Stimulated activated CD8-positive, alpha-beta memory T cell treated with anti-CD3 and anti-CD28 coated beads, Interleukin-7, amount 100 ng/mL, for 48 hours (primary cell): ENCODE results near the gene TMEM244.
"Not testable (repeated sequence)": the region's sequence is repeated elsewhere in the genome, so short reads cannot be mapped to it uniquely, and the experiment has no call there.

Experiments
- DNase-seq, 2 donors: peaks; one replicate each; pipeline ENCODE4 v3.0.0-alpha.2; 2020; ENCODE audit warnings: low read depth in 1 of 2; ENCODE audit errors: extremely low read depth in 1 of 2

TMEM244 gene

GRCh38 chr6:129817332-129817731, 43.8 kb downstream of the TMEM244 start:
- DNase-seq, result no peak

- DNase-seq, result no peak
Observed at GRCh38 chr6:129812145-129812777, 48.9 kb downstream of the TMEM244 start.

DNA sequence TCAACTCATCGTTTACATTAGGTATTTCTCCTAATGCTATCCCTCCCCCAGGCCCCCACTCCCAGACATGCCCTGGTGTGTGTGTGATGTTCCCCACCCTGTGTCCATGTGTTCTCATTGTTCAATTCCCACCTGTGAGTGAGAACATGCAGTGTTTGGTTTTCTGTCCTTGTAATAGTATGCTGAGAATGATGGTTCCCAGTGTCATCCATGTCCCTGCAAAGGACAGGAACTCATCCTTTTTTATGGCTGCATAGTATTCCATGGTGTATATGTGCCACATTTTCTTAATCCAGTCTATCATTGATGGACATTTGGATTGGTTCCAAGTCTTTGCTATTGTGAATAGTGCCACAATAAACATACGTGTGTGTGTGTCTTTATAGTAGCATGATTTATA, 54.0 kb downstream of the TMEM244 start:
- DNase-seq, result not testable (repeated sequence)

GRCh38 chr6:129802920-129803319, 58.2 kb downstream of the TMEM244 start:
- not testable (repeated sequence) for DNase-seq

DNA sequence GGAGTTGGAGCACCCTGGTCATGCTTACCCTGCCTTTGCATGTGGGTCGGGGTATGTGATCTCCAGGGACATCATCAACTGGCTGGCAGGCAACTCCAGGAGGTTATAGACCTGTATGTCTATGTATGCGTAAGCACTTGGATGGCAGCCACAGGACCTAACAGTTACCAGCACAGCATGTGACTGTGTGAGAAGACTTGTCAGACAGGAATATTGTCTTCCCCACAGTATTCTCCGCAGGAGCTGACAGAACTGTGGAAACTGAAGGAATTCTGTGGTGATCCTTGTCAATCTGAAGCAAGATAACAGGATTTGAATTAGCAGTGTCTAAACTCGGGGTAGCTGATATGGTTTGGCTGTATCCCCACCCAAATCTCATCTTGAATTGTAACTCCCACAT, 59.2 kb downstream of the TMEM244 start:
- no peak for DNase-seq

GRCh38 chr6:129795261-129795660, 65.9 kb downstream of the TMEM244 start:
- no peak for DNase-seq

DNA sequence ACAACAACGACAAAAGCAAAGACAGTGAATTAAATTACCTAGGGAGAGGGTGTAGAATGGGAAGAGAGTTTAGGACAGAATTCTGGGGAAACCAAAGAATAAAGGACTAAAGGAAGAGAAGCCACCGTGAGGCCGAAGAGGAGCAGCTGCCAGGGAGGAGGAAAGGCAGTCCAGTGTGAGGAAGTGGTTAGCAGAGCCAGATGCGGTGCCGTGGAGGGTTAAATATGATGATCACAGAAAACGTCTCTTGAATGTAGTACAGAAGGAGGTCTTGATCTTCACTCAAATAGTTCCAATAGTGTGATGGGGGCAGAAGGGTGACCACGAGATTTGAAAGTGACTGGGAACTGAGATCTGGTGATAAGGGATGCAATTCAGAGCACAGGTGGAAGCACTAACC, 67.7 kb downstream of the TMEM244 start:
- no peak for DNase-seq

- no peak for DNase-seq
Observed at GRCh38 chr6:129792049-129792448, 69.1 kb downstream of the TMEM244 start.

DNA sequence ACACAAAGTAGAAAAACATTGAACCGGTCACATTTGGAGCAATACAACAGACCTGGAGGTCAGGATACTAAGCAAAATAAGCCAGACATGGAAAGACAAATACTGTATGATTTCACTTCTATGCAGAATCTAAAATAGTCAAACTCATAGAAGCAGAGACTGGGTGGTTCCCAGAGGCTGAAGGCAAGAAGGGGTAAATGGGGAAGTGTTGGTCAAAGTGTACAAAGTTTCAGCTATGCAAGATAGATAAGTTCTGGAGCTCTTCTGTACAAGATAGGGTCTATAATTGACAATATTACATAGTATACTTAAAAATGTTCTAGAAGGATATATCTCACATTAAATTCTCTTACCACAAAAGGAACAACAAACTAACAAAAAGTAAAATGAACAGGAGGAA, 70.3 kb downstream of the TMEM244 start:
- no peak for DNase-seq

DNA sequence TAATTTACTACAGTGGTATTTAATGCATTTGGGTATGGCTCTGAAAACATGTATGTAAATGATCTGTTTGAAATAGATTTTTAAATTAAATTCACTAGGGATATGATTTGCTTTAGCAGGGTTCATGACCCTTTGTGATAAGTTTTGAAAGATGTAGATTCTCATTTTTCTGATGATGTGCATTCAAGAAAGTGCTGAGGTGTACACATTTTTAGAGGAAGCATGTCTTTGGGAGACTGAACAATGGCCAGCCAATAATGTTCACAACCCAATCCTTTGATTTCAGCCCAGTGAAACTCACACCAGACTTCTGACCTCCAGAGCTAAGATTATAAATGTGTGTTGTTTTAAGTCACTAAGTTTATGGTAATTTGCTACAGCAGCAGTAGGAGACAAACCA, 71.1 kb downstream of the TMEM244 start:
- DNase-seq, result no peak

DNA sequence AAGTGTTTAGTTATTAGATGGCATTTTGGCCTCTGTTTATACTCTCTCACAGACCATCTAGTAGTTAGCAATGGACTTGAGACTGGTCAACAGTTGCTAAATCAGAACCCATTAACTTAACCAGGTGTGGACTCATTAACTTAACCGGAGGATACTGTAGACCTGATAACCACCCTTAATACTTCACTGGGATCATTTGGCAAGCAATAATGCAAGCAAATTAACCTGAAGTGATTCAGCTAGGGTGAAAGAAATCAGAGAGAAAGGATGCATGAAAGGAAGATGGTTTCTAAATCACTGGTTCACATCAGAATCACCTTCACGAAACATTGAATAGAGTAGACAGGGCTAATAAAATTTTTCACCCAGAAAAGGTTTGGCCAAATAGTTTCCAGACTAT, 73.3 kb downstream of the TMEM244 start:
- DNase-seq, result no peak

DNA sequence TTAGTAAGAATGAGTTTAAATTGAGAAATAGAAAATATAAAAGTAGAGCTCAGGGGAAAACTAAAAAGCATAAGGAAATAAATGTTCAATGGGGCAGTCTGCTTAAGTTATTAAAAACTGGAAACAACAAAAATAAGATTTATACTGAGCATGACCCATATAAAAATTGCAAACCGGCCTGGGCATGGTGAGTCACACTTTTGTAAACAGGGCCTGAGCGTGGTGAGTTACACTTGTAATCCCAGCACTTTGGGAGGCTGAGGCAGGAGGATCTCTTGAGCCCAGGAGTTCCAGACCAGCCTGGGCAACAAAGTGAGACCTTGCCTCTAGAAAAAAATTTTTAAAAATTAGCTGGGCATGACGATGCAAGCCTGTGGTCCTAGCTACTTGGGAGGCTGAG, 74.6 kb downstream of the TMEM244 start:
- no peak for DNase-seq

DNA sequence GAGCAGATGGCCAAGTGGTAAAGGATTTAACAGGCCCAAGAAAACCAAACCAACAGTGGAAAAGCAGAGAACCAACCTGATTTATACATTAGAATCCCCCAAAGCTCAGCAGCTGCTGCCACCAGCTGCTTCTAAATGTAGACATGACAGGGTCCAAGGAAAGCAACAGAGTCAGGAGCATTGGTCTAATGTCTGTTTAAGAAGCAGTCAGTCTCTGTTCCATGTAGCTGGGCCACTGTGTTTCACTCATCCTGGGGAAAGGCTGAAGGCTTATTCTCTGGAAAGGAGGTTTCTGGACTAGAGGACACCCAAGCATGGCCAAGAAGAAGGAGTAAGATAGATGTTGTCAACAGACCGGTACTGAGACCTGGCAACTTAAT, 75.4 kb downstream of the TMEM244 start:
- DNase-seq, result no peak

DNA sequence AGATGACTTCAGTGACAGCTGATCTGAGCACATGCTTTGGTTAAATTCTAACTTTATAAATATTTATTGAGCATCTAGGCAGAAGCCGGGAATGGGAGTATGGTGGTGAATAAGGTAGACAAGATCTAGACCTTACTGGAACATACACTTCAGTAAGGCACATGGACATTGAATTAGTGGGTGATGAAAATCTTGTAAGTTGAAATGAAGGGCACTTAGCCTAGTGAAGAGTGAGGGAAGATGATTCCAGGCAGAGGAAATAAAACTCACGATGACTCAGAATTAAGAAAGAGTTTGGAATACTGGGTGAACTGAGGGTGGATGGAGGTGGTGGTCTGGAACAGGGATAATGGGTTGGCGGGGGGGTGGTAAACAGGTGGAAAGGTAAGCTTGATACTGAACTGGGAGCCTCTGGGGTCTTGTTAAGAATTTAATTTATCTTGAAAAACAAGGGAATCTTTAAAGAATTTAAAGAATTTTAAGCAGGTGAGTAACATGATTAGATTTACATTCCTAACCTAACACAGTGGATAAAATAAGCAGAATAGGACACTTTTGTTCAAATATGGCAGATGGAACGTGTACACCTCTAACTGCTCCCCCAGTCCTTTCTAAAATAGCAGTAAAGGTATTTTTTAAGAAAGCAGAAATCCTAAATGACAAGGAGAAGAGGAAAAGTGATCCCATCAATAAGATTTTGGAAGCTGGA, 75.9 kb downstream of the TMEM244 start:
- DNase-seq, result no peak
